Neural crest cell (in vitro differentiated cells): Measurements from ENCODE around the gene TIMM23. TPM values are rescaled to one million over a fixed set of nuclear protein-coding genes. Genes with fewer than 3 reads are reported as not detected.
A peak's percentile ranks its signal among the peaks of the same experiment; 100 is the strongest.
"Not testable (repeated sequence)": the region's sequence is repeated elsewhere in the genome, so short reads cannot be mapped to it uniquely, and the experiment has no call there.

Source experiments
- DNase-seq: peaks from one replicate; pipeline ENCODE4 v3.0.0; 2021; ENCODE audit warnings: low read depth, mixed read lengths, low spot score
- H3K27ac Mint-ChIP-seq: one replicate; pipeline ENCODE4 v1.8.0; 2021; ENCODE audit warnings: mild to moderate bottlenecking, mixed read lengths; ENCODE audit not compliant: unreplicated experiment
- H3K27me3 Mint-ChIP-seq: 2 replicates; pipeline ENCODE4 v1.8.0; 2021; ENCODE audit warnings: low read depth, mild to moderate bottlenecking, mixed read lengths
- H3K36me3 Mint-ChIP-seq: 2 replicates; pipeline ENCODE4 v1.8.0; 2021; ENCODE audit warnings: low read depth, mild to moderate bottlenecking, mixed read lengths
- H3K4me1 Mint-ChIP-seq: 2 replicates; pipeline ENCODE4 v1.8.0; 2021; ENCODE audit warnings: mixed read lengths
- H3K4me3 Mint-ChIP-seq: one replicate; pipeline ENCODE4 v1.8.0; 2021; ENCODE audit warnings: mild to moderate bottlenecking, mixed read lengths
- H3K9me3 Mint-ChIP-seq: 2 replicates; pipeline ENCODE4 v1.8.0; 2021; ENCODE audit warnings: mixed read lengths
- long read RNA-seq: library from polyadenylated mRNA; unstranded; transcript quantifications from one replicate; pipeline ENCODE4 v2.0.0, GENCODE V29; 2020
- total RNA-seq: library from RNA; stranded (reverse); gene quantifications from 2 replicates; pipeline ENCODE4 v1.2.1, GENCODE V29; 2021
- TF ChIP-seq, protein P1 (sequence below): fragments of 200-600 bp; sonication (generic); conservative IDR thresholded peaks from 2 replicates; pipeline ENCODE4 v1.5.0; 2021; ENCODE audit warnings: antibody characterized with exemption, mild to moderate bottlenecking

TIMM23 gene, protein sequence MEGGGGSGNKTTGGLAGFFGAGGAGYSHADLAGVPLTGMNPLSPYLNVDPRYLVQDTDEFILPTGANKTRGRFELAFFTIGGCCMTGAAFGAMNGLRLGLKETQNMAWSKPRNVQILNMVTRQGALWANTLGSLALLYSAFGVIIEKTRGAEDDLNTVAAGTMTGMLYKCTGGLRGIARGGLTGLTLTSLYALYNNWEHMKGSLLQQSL
- total RNA-seq, result 72.0 and 73.9 TPM in 2 replicates
- long read RNA-seq, transcript TIMM23-201 (7 exons, 1,222 nt), result major isoform, 94 of 108 reads
- long read RNA-seq, partial matches to known transcripts, result 1 of 108 reads
- long read RNA-seq, other reads (novel, unspliced or antisense), result 13 of 108 reads

DNA sequence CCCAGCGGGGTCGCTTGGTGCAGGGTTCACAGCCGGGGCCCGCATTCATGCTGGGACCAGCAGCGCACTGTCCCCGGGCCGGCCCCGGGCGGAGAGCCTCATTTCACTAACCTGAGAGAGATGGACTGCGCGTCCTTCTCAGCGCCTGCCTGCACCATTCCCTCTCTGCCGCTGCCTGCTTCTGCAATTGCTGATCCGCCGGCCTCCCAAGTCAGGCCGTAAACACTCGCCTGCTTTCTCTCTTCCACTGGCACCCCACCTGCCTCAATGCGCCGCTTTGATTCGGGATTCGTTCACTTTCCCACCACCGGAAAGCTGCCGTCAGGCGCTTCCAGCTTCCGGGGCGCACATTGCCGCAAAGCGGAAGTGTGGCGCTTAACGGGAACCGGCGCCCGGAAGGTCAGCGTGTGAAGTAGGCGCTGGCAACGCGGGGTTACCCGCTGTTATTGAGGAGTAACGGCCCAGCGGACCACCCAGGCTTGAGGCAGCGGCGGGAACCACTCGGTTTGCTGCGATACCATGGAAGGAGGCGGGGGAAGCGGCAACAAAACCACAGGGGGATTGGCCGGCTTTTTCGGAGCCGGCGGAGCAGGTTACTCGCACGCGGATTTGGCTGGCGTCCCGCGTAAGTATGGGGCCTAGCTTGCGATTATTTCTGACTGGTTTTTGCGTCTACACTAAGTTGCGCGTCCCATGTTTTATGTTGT, at the start of gene TIMM23:
TIMM23 (plus strand) TSS at position 384 of the 707 bp plus-strand sequence; CDS start at position 520, 136 bp downstream.
- Mint-ChIP-seq H3K4me1 (peaks cover 39% of the 10 kb centered on the region), H3K4me3 (peak within 1 kb of the TSS; percentile 97), H3K27ac (peak within 1 kb of the TSS; percentile 99)
- not testable (repeated sequence) for H3K27me3 Mint-ChIP-seq, H3K36me3 Mint-ChIP-seq, H3K9me3 Mint-ChIP-seq
- TF ChIP-seq, protein P1, sequence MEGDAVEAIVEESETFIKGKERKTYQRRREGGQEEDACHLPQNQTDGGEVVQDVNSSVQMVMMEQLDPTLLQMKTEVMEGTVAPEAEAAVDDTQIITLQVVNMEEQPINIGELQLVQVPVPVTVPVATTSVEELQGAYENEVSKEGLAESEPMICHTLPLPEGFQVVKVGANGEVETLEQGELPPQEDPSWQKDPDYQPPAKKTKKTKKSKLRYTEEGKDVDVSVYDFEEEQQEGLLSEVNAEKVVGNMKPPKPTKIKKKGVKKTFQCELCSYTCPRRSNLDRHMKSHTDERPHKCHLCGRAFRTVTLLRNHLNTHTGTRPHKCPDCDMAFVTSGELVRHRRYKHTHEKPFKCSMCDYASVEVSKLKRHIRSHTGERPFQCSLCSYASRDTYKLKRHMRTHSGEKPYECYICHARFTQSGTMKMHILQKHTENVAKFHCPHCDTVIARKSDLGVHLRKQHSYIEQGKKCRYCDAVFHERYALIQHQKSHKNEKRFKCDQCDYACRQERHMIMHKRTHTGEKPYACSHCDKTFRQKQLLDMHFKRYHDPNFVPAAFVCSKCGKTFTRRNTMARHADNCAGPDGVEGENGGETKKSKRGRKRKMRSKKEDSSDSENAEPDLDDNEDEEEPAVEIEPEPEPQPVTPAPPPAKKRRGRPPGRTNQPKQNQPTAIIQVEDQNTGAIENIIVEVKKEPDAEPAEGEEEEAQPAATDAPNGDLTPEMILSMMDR, result peak; percentile 4
- peak; percentile 76 for DNase-seq

DNA sequence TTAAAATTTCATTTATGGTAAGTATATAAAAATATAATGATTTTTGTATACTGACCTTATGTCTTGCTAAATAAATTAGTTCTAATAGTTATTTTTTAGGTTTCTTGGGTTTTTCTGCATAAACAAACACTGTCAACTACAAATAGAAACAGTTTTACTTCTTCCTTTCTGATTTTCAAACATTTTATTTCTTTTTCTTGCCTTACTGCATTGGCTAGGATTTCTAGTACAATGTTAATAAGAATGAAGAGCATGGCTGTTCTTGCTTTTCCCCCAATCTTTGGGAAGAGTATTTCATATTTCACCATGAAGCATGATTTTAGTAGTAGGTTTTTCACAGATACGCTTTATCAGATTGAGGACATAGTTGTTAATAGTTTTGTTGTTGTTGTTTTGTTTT, 45.5 kb upstream of the TIMM23 start:
- DNase-seq, H3K4me3 Mint-ChIP-seq, H3K4me1 Mint-ChIP-seq, H3K9me3 Mint-ChIP-seq, H3K27me3 Mint-ChIP-seq, H3K27ac Mint-ChIP-seq: not testable (repeated sequence)
- peaks cover 12% of the 10 kb centered on the region for H3K36me3 Mint-ChIP-seq

DNA sequence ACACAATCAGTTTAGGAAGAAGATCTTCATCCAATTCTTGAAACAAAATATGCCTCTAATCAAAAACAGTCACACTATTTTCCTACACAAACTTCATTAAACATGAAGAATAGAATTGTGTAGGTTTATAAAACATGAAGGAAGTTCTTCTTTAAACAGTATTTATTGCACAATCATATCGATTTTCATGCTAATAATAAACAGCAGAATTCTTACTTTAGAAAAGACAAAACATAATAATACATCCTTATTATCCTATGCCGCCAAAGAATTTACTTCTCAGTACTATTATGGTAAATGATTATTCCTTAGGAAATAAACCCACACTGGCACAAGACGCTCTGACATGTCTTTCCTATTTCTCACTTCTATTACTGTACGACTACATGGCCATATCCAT, 41.0 kb upstream of the TIMM23 start:
- not testable (repeated sequence) for H3K27ac Mint-ChIP-seq, DNase-seq, H3K9me3 Mint-ChIP-seq, H3K4me1 Mint-ChIP-seq, H3K27me3 Mint-ChIP-seq, H3K4me3 Mint-ChIP-seq
- peaks cover 12% of the 10 kb centered on the region for H3K36me3 Mint-ChIP-seq

DNA sequence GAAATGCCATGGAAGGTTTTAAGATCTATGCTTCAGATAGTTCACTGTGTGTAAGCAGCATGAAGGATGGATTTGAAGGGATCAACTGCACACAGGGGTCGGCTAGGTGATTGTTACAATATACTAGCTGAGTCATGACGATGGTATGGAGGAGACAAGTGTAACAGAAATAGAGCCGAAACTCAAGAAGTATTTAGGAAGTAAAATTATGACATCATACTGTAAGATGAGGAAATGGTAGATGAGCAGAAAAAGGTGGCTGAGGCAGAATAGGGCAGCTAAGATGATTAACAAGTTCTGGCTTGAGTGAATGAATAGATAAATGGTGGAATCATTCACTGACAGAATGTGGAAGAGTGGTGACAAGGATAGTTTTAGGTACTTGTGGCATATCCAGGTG, 37.5 kb upstream of the TIMM23 start:
- H3K4me1 Mint-ChIP-seq, H3K4me3 Mint-ChIP-seq, H3K36me3 Mint-ChIP-seq, H3K27ac Mint-ChIP-seq, DNase-seq, H3K9me3 Mint-ChIP-seq, H3K27me3 Mint-ChIP-seq: not testable (repeated sequence)

DNA sequence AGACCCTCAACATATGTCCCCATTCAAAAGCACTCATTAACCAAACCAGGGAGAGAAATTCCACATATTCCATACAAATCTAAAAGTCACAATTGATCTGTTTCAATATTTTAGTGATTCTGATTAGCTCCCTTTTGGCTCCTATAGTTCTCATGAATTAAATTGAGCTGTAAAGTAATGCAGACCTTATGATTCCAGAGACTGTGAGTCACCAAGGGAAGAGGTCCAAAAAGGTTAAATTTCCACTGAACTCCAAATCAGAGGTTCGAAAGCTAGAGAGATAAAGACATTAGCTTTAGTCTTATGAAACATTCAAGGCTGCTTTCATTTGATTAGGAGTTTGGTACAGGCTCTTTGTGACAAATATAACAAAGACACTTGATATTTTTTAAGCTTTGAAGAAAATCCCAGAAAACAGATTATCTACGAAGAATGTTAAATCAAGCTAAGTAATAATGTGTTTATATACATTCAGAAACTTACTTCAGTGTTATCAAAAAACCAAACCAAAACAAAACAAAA, 33.1 kb upstream of the TIMM23 start:
- DNase-seq, H3K9me3 Mint-ChIP-seq, H3K4me1 Mint-ChIP-seq, H3K27me3 Mint-ChIP-seq, H3K4me3 Mint-ChIP-seq, H3K27ac Mint-ChIP-seq, H3K36me3 Mint-ChIP-seq: not testable (repeated sequence)

DNA sequence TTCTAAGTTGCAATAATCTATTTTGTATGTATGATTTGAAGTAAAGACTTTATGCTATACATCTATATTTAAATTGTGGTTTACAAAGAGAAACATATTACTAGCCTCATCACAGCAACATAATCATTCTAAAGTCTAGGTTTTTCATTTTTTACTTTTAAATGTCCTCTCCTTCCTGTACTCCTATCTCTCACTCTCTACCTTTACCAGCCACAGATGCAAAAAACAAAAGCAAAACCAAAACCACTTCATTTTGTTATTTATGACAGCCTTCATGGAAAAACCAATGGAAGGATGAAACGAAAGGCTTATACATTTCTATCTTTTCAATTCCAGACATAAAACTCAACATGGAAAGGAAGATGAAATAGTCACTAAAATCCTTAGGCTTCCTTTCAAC, 31.1 kb upstream of the TIMM23 start:
- not testable (repeated sequence) for H3K4me1 Mint-ChIP-seq, H3K36me3 Mint-ChIP-seq, H3K4me3 Mint-ChIP-seq, H3K27me3 Mint-ChIP-seq, H3K9me3 Mint-ChIP-seq, H3K27ac Mint-ChIP-seq, DNase-seq

DNA sequence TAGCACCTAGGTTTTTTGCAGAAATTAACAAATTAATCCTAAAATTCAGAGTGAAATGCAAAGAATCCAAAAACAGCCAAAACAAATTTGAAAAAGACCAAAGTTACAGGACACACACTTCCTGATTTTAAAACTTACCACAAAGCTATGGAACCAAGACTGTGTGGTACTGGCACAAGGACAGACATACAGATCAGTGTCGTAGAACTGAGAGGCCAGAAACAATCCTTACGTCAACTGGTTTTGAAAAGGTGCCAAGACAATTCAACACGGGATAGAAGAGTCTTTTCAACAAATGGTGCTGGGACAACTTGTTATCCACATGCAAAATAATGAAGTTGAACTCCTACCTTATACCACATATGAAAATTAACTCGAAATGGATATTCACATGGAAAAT, 26.8 kb upstream of the TIMM23 start:
- not testable (repeated sequence) for H3K36me3 Mint-ChIP-seq, H3K27ac Mint-ChIP-seq, H3K4me3 Mint-ChIP-seq, H3K4me1 Mint-ChIP-seq, DNase-seq, H3K9me3 Mint-ChIP-seq, H3K27me3 Mint-ChIP-seq

DNA sequence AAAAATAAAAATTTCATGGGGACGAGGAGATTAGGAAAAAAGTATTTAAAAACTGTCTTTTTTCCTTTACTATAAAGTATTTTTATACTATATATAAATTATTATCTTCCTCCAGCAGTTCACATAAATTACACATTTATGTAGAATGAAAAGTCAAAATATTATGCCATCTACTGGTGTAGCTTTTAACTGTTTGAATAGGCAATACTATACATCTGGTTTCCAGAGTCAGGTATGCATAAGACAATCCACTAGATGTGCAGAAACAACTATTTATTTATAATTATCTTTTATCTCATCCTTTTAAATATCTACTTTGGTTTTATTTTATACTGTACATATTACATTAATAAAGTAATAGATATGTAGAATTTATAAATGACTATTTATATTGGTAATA, 24.9 kb upstream of the TIMM23 start:
- H3K36me3 Mint-ChIP-seq, H3K4me3 Mint-ChIP-seq, H3K9me3 Mint-ChIP-seq, H3K4me1 Mint-ChIP-seq, H3K27me3 Mint-ChIP-seq, H3K27ac Mint-ChIP-seq, DNase-seq: not testable (repeated sequence)

DNA sequence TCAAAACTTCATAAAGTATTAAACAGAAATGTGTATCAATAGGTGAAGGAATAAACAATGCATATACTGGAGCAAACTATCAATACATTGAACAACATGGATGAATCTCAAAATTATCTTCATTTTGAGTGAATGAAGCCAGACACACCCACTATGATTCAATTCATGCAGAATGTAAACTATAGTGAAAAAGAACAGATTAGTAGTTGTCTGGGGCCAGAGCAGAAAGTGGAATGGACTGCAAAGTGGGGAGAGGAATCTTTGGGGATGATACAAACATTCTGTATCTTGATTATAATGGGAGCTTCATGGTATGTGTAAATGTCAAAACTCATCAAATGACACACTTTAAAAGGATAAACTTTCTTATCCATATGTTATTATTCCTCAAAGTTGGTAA, 23.5 kb upstream of the TIMM23 start:
- not testable (repeated sequence) for H3K9me3 Mint-ChIP-seq, H3K36me3 Mint-ChIP-seq, H3K27me3 Mint-ChIP-seq, H3K4me3 Mint-ChIP-seq, H3K27ac Mint-ChIP-seq, H3K4me1 Mint-ChIP-seq, DNase-seq

DNA sequence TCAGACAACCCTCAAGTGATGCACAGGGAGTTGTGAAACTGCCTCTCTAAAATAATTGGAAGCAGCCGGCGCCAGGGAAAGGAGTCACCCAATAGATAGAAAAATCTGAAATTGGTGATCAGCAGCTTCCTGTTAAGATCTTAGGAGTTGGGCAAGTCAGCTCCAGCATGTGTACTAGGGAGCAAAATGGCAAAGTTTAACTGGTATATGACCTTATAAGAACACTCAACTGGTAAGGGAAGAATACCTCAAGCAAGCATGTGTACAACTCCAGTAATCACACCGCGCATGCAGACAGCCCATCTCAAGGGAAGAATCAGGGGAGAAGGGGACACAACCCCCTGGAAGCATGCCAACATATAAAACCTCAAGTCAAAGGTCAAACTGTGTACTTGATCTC, 17.9 kb upstream of the TIMM23 start:
- not testable (repeated sequence) for H3K27ac Mint-ChIP-seq, H3K4me1 Mint-ChIP-seq, DNase-seq, H3K9me3 Mint-ChIP-seq, H3K4me3 Mint-ChIP-seq, H3K27me3 Mint-ChIP-seq, H3K36me3 Mint-ChIP-seq

DNA sequence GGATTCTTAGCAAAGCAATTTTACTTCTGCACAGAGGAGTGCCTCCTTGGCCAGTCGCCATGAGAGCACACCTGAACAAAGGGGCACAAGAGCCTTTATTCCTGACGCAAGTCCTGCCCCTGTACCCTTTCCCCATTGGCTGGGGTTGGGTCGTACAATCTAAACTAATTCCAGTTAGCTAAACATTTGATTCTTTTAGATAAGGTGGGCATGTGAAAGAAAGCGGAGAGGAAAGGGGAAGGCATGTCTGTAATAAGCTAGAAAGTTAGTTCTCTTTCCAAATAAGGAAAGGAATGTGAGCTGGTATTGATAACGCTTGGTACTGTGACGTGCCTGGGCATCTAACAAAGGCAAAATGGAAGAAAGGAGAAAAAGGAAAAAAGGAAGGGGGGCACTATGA, 15.7 kb upstream of the TIMM23 start:
- not testable (repeated sequence) for H3K4me1 Mint-ChIP-seq, DNase-seq, H3K4me3 Mint-ChIP-seq, H3K27me3 Mint-ChIP-seq, H3K9me3 Mint-ChIP-seq, H3K36me3 Mint-ChIP-seq
- H3K27ac Mint-ChIP-seq, result peak overlapping the region; percentile 96

DNA sequence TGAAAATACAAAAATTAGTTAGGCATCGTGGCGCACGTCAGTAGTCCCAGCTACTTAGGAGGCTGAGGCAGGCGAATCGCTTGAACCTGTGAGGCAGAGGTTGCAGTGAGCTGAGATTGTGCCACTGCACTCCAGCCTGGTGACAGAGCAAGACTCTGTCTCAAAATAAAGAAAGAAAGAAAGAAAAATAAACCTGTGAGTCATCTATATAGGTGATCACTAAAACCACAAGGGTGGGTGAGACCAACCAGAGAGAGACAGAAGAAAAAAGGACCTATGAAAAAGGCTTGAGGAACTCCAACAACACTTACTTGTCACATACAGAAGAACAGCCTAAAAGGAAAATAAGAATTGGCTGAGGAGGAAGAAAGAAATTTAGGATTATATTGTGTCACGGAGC, 14.4 kb upstream of the TIMM23 start:
- H3K9me3 Mint-ChIP-seq, H3K36me3 Mint-ChIP-seq, H3K4me3 Mint-ChIP-seq, H3K27me3 Mint-ChIP-seq, DNase-seq, H3K27ac Mint-ChIP-seq, H3K4me1 Mint-ChIP-seq: not testable (repeated sequence)
